ENCODE data around the gene PPEF2.

PPEF2 gene

GRCh38 chr4:75819121-75819520, 83.1 kb downstream of the PPEF2 start:
- no peak overlapping the region for H3K4me3 ChIP-seq (ENCODE audit: low read depth, low read length)
- no peak for TF ChIP-seq CTCF (IDR thresholded peaks at IDR 0.05; ENCODE audit: low read depth, low read length, missing control alignments)
- H3K27me3 ChIP-seq (replicated peaks) = no peaks in the 10 kb centered on the region
- H3K36me3 ChIP-seq (replicated peaks) = peaks cover 27% of the 10 kb centered on the region
- in situ Hi-C loops (cut with HindIII; ENCODE audit: low pct_ligation_motif_present, low sequenced_read_pairs) = no loop called here
- DNase-seq = no peak
- H3K27ac ChIP-seq = no peak overlapping the region

- in situ Hi-C loops (cut with HindIII; ENCODE audit: low pct_ligation_motif_present, low sequenced_read_pairs) = no loop called here
Observed at GRCh38 chr4:75817901-75818300, 84.4 kb downstream of the PPEF2 start.

More at GRCh38 chr4:75817901-75818300, 84.4 kb downstream of the PPEF2 start:
- Histone ChIP-seq H3K36me3 (replicated peaks) (peaks cover 28% of the 10 kb centered on the region), H3K27me3 (replicated peaks) (no peaks in the 10 kb centered on the region), H3K4me3 (ENCODE audit: low read depth, low read length) (no peak overlapping the region), H3K27ac (no peak overlapping the region)
- DNase-seq = no peak
- TF ChIP-seq CTCF (IDR thresholded peaks at IDR 0.05; ENCODE audit: low read depth, low read length, missing control alignments) = no peak

Measured in brain microvascular endothelial cell (primary cell).